IPS-18c (cell line): Measurements from ENCODE around the gene PTPRC.

Experiments used
- H3K4me3 ChIP-seq: 2 replicates; pipeline ENCODE4 v1.7.0; 2013; ENCODE audit warnings: low read depth, mild to moderate bottlenecking, low read length, moderate library complexity; ENCODE audit not compliant: insufficient read depth
- H3K9me3 ChIP-seq: one replicate; pipeline ENCODE4 v1.6.1; 2013; ENCODE audit warnings: mild to moderate bottlenecking, low read length, moderate library complexity; ENCODE audit not compliant: control insufficient read depth, insufficient read depth

Gene PTPRC

DNA sequence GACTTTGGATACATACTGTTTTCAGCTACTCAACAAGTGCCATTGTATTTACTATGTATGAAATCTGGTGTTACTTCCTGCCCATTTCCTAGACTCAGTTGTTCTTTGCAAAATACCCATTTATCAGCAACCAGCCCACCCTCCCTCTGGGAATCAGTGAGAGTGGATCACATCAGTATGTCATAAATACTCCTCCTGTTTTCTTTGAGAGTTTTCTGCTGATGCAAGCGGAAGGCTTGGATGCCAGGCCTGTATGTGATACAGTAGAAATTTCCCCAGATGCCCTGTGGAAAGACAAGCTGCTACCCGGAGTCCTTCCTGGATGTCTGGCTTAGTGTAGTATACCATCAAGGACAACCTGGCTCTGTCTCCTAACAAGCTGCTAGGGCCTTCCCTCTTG is 2.4 kb upstream of the PTPRC start:
- Histone ChIP-seq H3K4me3 (no peak overlapping the region), H3K9me3 (no peaks in the 10 kb centered on the region)

DNA sequence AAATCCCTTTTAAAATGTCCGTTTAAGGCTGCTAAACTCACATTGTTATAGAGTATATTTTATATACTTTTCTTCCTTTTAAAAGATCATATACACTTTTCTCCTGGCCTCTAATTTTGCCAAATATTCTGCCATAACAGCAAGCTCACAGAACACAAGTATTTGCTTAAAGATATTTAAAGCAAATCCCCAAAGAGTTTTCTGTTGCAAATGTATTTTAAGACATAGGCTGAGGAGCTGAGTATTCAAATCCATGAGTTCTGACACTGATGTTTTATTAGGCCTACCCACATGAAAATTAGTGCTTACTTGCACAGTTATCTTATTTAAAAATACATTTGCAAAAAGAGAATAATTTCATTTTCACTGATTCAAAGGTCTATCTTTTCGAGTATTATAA is 1.7 kb upstream of the PTPRC start:
- no peak overlapping the region for H3K4me3 ChIP-seq
- H3K9me3 ChIP-seq: no peaks in the 10 kb centered on the region

DNA sequence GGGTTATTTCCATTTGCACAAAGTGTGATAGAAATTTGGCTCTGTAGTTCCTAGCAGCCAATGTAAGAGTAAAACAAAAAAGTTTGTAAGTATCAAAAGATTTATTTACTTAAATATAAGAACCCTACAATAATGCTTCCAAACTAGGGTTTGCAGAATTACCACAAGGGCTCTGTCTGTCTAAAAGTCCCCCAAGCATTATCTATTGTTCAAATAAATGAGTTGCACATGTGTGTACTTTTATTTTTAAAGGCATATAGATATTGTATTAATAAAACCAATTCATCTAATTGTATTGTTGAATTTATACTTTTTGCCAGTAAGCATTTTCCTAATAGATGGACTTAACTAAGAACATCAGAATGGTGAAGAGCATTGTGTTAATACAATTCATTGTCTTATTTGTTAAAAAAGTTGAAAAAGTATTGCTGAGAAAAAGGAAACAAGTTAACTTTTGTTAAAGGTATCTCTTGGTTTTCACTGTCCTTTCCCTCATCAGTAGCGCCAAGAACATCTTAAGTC is 863 bp upstream of the PTPRC start:
- no peaks in the 10 kb centered on the region for H3K9me3 ChIP-seq

DNA sequence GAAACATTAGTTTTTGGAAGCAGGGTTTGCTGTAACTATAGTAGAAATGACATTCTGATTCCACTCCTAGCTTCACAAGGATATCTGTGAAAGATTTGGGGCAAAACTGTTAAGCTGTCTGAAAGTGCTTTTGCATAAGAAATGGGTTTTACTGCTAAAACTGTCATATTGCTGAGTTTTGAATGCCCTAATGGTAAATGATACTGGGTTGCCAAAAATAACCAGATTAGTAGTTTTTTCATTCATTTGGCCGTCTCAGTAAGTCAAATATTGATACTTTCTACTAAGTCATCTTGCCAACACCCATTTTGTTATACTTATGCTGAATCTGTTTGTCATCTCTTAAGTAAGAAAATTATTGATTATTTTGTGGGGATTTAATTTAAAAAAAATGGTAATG is 399 bp upstream of the PTPRC start:
- no peaks in the 10 kb centered on the region for H3K9me3 ChIP-seq
- no peak overlapping the region for H3K4me3 ChIP-seq

More for the DNA sequence above, 863 bp upstream of the PTPRC start:
- no peak overlapping the region for H3K4me3 ChIP-seq

DNA sequence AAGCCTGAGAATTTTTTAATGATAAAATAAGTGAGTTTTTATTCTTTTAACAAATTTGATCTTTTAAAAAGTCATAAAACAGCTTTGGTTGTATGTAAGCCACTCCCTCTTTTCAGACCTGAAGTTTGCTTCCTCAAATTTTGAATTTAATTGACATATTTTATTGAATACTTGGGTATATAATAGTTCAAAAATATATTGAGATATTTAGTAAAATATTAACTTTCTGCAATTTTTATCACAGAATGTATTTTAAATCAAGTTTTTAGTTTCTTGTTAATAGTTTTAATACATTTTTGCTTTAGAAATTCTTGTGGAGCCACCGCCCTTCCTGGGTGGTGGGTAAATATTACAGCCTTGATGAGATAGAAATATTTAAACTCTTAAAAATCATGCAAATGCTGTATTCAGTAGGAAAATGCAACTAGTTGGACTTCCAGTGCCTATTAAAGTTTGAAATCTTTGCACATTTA is 867 bp downstream of the PTPRC start:
- Histone ChIP-seq H3K9me3 (no peaks in the 10 kb centered on the region), H3K4me3 (no peak overlapping the region)

- no peaks in the 10 kb centered on the region for H3K9me3 ChIP-seq
- H3K4me3 ChIP-seq: no peak overlapping the region
Observed at GRCh38 chr1:198640174-198640573, 1.3 kb downstream of the PTPRC start.

DNA sequence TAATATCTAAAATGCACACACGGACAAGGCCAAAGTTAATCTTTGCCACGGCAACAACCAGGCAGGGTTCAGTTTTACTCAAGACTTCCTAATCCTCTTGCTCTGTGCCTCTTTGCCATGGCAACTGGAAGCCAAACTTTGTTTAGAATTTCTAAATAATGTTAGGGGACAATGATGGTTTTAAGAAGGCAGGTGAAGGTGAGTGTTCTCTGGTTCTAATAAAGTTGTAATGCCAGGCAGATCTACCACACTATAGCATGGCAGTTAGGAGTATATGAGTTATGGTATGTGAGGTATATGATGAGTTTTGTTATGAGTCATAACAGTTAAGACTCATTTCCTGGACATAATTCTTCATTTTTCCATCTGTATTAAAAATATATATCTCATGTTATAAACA is 2.7 kb downstream of the PTPRC start:
- Histone ChIP-seq H3K9me3 (no peaks in the 10 kb centered on the region), H3K4me3 (no peak overlapping the region)

DNA sequence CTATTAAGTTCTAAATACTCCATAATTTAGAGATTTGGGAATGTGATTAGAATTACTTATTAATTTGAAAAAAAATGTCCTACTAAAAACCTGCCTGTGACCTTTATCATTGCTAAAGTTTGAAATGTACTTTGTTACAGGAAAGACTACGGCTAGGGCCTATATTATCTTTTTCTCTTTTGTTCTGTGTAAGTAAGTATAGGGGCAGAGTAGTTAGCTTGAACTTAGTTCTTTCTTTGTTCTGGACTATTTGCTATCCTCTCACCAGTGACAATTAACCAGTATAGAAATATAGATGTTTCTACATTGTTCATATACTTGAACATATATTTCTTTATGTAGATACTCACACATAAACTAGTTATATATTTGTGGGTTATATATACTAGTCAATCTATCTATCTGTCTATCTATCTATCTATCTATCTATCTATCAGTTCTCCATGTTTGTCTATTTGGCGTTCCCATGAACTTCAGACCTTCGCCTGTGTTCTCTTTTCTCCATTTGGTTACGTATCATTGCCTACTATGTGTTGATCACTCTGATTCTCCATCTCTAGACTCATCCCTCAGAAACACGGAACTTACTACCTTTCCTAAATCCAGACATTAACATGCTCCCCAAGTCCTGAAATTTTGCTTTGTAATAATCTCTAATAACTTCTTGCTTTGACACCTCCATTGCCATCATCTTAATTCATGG is 3.3 kb downstream of the PTPRC start:
- no peak overlapping the region for H3K4me3 ChIP-seq
- H3K9me3 ChIP-seq: no peaks in the 10 kb centered on the region

DNA sequence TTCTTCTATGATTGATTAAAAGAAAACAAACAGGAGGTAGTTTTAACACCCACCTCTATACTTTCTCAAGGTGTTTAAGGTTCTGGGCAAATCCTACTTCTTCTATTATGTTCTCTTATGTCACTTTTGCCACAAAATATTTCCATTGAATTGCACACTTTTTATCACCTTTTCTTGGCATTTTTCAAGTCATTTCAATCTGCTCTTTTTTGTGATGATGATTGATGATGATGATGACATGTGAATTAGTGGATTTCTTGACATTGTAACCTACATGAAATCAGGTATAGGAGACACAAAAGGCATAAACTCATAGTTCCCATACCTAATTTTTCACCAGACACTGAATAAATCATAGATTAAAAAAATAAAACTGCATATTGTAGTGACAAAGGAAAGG is 4.1 kb downstream of the PTPRC start:
- no peak overlapping the region for H3K4me3 ChIP-seq

DNA sequence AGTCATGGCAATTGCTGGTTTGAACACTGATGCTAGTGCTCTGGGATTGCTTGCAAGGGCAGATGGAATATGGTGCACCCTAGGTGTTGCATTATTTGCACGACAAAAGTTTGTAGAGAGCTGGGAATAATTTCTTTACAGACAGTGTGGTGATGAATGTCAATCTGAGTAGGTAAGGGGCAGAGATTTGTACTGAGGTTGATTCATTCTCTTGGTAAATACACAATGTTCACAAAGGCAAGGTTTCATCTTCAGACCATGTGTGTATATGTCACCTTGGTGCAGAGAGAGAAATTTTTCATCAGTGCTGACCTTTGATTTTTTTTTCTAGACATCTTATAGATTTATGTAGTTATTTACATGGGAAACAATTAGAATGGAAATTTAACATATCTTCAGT is 5.0 kb downstream of the PTPRC start:
- H3K9me3 ChIP-seq: no peaks in the 10 kb centered on the region
- H3K4me3 ChIP-seq: no peak overlapping the region

More for the DNA sequence above, 4.1 kb downstream of the PTPRC start:
- H3K9me3 ChIP-seq: no peaks in the 10 kb centered on the region

GRCh38 chr1:198647055-198647454 is 8.2 kb downstream of the PTPRC start:
- Histone ChIP-seq H3K4me3 (no peak overlapping the region), H3K9me3 (no peaks in the 10 kb centered on the region)

- Histone ChIP-seq H3K9me3 (no peaks in the 10 kb centered on the region), H3K4me3 (no peak overlapping the region)
Observed at GRCh38 chr1:198648592-198648991, 9.8 kb downstream of the PTPRC start.

- Histone ChIP-seq H3K4me3 (no peak overlapping the region), H3K9me3 (no peaks in the 10 kb centered on the region)
Observed at GRCh38 chr1:198649232-198649967, 10.6 kb downstream of the PTPRC start.

DNA sequence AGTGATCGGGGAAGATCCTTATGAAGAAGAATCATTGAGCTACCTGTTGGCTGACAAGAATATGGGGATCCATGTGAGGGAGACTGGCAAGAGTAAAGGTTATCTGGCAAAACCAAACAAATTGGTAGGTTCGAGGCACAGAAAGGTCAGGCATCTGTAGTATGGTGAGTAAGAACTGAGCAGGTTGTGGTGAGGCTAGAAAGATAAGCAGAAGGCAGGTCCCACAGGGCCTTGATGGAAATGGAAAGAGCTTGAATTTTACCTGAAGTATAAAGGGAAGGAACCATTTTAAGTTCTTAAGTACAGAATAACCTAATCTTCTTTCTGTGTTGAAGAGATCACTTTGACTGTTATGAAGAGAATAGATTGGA is 11.1 kb downstream of the PTPRC start:
- H3K4me3 ChIP-seq: no peak overlapping the region
- no peaks in the 10 kb centered on the region for H3K9me3 ChIP-seq

GRCh38 chr1:198650506-198650905 is 11.7 kb downstream of the PTPRC start:
- H3K4me3 ChIP-seq: no peak overlapping the region

GRCh38 chr1:198651650-198652400 is 13.0 kb downstream of the PTPRC start:
- Histone ChIP-seq H3K9me3 (no peaks in the 10 kb centered on the region), H3K4me3 (no peak overlapping the region)

More at GRCh38 chr1:198650506-198650905, 11.7 kb downstream of the PTPRC start:
- no peaks in the 10 kb centered on the region for H3K9me3 ChIP-seq

- H3K4me3 ChIP-seq: no peak overlapping the region
Observed at GRCh38 chr1:198653808-198654413, 15.1 kb downstream of the PTPRC start.

More at GRCh38 chr1:198653808-198654413, 15.1 kb downstream of the PTPRC start:
- no peaks in the 10 kb centered on the region for H3K9me3 ChIP-seq
